ENCODE data around the gene TGM4. TPM values are rescaled to one million over a fixed set of nuclear protein-coding genes. Genes with fewer than 3 reads are reported as not detected.

The TGM4 gene
- total RNA-seq, 1 donor from 2014 or later: 0.18 TPM

DNA sequence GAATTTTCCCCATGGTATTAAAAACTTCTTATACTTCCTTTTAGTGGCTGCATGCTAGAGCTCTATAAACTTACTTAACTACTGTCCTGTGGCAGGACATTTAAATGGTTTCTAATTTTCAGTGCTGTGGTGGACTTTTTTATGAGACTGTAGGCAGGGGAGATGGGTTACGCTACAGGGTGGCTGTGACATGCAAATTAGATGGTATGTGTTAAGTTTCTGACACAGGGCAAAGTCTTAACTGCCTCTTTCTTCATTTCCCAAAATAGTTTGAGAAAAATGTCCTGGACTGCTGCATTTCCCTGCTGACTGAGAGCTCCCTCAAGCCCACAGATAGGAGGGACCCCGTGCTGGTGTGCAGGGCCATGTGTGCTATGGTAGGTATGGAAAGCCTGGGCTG is 22.0 kb downstream of the TGM4 start:
- no peak overlapping the region for H3K4me3 Mint-ChIP-seq (ENCODE audit: unreplicated experiment)
- H3K27ac ChIP-seq (ENCODE audit: low read depth, low read length): no peak overlapping the region
- no peak for FAIRE-seq
- no peak overlapping the region for H3K27ac Mint-ChIP-seq (ENCODE audit: unreplicated experiment)
- no peak for TF ChIP-seq EZH2 (IDR thresholded peaks at IDR 0.05; ENCODE audit: insufficient read depth, low read length)
- TF ChIP-seq, protein P1, sequence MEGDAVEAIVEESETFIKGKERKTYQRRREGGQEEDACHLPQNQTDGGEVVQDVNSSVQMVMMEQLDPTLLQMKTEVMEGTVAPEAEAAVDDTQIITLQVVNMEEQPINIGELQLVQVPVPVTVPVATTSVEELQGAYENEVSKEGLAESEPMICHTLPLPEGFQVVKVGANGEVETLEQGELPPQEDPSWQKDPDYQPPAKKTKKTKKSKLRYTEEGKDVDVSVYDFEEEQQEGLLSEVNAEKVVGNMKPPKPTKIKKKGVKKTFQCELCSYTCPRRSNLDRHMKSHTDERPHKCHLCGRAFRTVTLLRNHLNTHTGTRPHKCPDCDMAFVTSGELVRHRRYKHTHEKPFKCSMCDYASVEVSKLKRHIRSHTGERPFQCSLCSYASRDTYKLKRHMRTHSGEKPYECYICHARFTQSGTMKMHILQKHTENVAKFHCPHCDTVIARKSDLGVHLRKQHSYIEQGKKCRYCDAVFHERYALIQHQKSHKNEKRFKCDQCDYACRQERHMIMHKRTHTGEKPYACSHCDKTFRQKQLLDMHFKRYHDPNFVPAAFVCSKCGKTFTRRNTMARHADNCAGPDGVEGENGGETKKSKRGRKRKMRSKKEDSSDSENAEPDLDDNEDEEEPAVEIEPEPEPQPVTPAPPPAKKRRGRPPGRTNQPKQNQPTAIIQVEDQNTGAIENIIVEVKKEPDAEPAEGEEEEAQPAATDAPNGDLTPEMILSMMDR (IDR thresholded peaks at IDR 0.05; ENCODE audit: insufficient read depth, low read depth, low read length): no peak
- no peaks in the 10 kb centered on the region for H3K9me3 ChIP-seq (ENCODE audit: insufficient read depth, low read depth, low read length)
- no peaks in the 10 kb centered on the region for H3K79me2 ChIP-seq (ENCODE audit: insufficient read depth, low read length)
- peaks cover 14% of the 10 kb centered on the region for H3K4me1 ChIP-seq (ENCODE audit: insufficient read depth, low read length)
- H3K4me3 ChIP-seq (ENCODE audit: insufficient read depth, low read depth, low read length): no peak overlapping the region
- no peak overlapping the region for H3K9ac ChIP-seq (ENCODE audit: low read length)
- no peaks in the 10 kb centered on the region for H4K20me1 ChIP-seq (ENCODE audit: insufficient read depth, low read length)
- H3K36me3 Mint-ChIP-seq (ENCODE audit: low read depth, unreplicated experiment): no peaks in the 10 kb centered on the region
- DNase-seq (ENCODE audit: low read depth): no peak
- no peaks in the 10 kb centered on the region for H3K27me3 ChIP-seq (ENCODE audit: insufficient read depth, low read length)
- no peak overlapping the region for H2AFZ ChIP-seq (ENCODE audit: low read depth, low read length)
- H3K27me3 Mint-ChIP-seq (ENCODE audit: low read depth, unreplicated experiment): peaks cover 2% of the 10 kb centered on the region
- peaks cover 21% of the 10 kb centered on the region for H3K4me1 Mint-ChIP-seq (ENCODE audit: low read depth, unreplicated experiment)
- H3K36me3 ChIP-seq (ENCODE audit: insufficient read depth, low read length): no peaks in the 10 kb centered on the region
- no peak overlapping the region for H3K4me2 ChIP-seq (ENCODE audit: low read length)
- peaks cover 5% of the 10 kb centered on the region for H3K9me3 Mint-ChIP-seq (ENCODE audit: unreplicated experiment)

DNA sequence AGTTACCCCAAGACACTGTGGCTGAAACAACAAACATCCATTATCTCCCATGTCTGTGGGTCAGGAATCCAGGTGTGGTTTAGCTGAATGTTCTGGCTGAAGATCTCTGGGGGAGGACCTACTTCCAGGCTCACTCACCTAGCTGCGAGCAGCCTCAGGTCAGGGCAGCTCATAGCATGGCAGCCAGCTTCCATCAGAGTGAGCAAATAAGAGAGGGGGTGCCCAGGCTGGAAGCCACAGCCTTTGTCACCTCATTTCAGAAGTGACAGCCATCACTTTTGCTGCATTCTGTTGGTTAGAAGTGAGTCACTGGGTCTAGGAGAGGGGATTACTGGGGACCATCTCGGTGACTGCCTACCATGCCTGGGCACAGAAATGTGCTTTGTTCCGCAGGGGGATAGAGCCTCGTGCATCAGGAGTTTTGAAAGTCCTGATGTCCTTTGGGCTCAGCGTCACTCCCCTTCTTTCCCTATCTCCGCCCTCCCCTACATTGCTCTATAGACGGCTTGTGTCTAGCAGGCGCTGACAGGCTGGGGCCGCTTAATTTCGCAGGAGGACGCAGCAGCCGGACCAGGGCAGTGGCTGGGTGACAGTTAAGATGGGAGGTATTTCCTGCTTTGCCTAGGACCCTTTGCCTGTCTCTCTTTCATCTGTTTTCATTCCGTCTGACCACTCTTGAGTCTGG is 25.4 kb downstream of the TGM4 start:
- no peak overlapping the region for H3K27ac Mint-ChIP-seq (ENCODE audit: unreplicated experiment)
- Histone ChIP-seq H3K36me3 (ENCODE audit: insufficient read depth, low read length) (no peaks in the 10 kb centered on the region), H3K4me2 (ENCODE audit: low read length) (no peak overlapping the region), H3K4me3 (ENCODE audit: insufficient read depth, low read depth, low read length) (no peak overlapping the region), H3K79me2 (ENCODE audit: insufficient read depth, low read length) (no peaks in the 10 kb centered on the region), H3K9me3 (ENCODE audit: insufficient read depth, low read depth, low read length) (no peaks in the 10 kb centered on the region), H3K27me3 (ENCODE audit: insufficient read depth, low read length) (no peaks in the 10 kb centered on the region), H3K9ac (ENCODE audit: low read length) (no peak overlapping the region), H2AFZ (ENCODE audit: low read depth, low read length) (no peak overlapping the region), H4K20me1 (ENCODE audit: insufficient read depth, low read length) (no peaks in the 10 kb centered on the region), H3K4me1 (ENCODE audit: insufficient read depth, low read length) (no peaks in the 10 kb centered on the region), H3K27ac (ENCODE audit: low read depth, low read length) (no peak overlapping the region)
- no peak for FAIRE-seq
- no peaks in the 10 kb centered on the region for H3K36me3 Mint-ChIP-seq (ENCODE audit: low read depth, unreplicated experiment)
- no peak overlapping the region for H3K4me3 Mint-ChIP-seq (ENCODE audit: unreplicated experiment)
- DNase-seq (ENCODE audit: low read depth): no peak
- peaks cover 2% of the 10 kb centered on the region for H3K9me3 Mint-ChIP-seq (ENCODE audit: unreplicated experiment)
- peaks cover 2% of the 10 kb centered on the region for H3K27me3 Mint-ChIP-seq (ENCODE audit: low read depth, unreplicated experiment)
- TF ChIP-seq, protein P1 (IDR thresholded peaks at IDR 0.05; ENCODE audit: insufficient read depth, low read depth, low read length): no peak
- TF ChIP-seq EZH2 (IDR thresholded peaks at IDR 0.05; ENCODE audit: insufficient read depth, low read length): no peak
- H3K4me1 Mint-ChIP-seq (ENCODE audit: low read depth, unreplicated experiment): peaks cover 14% of the 10 kb centered on the region

DNA sequence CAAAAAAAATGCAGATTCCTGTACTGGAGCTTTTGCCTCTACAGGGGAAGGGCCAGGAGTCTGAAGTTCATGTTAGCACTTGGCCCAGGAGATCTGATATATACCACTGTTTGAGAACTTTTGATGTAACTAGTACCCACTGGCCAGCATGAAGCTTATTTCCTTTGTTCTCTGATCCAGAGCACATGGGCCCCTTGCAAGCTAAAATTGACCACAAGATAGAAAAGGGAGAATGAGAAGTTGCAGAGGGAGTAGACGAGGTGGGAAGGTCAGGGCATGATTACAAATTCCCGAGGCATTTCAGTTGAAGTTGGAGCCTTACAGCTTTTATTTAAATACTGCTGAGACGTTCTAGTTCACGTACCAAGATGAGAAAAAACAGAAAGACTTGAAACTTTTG is 28.2 kb downstream of the TGM4 start:
- Histone ChIP-seq H4K20me1 (ENCODE audit: insufficient read depth, low read length) (no peaks in the 10 kb centered on the region), H3K79me2 (ENCODE audit: insufficient read depth, low read length) (no peaks in the 10 kb centered on the region), H3K4me3 (ENCODE audit: insufficient read depth, low read depth, low read length) (no peak overlapping the region), H3K27me3 (ENCODE audit: insufficient read depth, low read length) (no peaks in the 10 kb centered on the region), H3K4me1 (ENCODE audit: insufficient read depth, low read length) (no peaks in the 10 kb centered on the region), H3K4me2 (ENCODE audit: low read length) (no peak overlapping the region), H3K36me3 (ENCODE audit: insufficient read depth, low read length) (no peaks in the 10 kb centered on the region), H3K9ac (ENCODE audit: low read length) (no peak overlapping the region), H3K9me3 (ENCODE audit: insufficient read depth, low read depth, low read length) (peaks cover 3% of the 10 kb centered on the region), H2AFZ (ENCODE audit: low read depth, low read length) (no peak overlapping the region), H3K27ac (ENCODE audit: low read depth, low read length) (no peak overlapping the region)
- peaks cover 4% of the 10 kb centered on the region for H3K27me3 Mint-ChIP-seq (ENCODE audit: low read depth, unreplicated experiment)
- H3K4me3 Mint-ChIP-seq (ENCODE audit: unreplicated experiment): no peak overlapping the region
- H3K4me1 Mint-ChIP-seq (ENCODE audit: low read depth, unreplicated experiment): peaks cover 13% of the 10 kb centered on the region
- H3K36me3 Mint-ChIP-seq (ENCODE audit: low read depth, unreplicated experiment): no peaks in the 10 kb centered on the region
- H3K9me3 Mint-ChIP-seq (ENCODE audit: unreplicated experiment): peaks cover 4% of the 10 kb centered on the region
- no peak for FAIRE-seq
- DNase-seq (ENCODE audit: low read depth): no peak
- no peak overlapping the region for H3K27ac Mint-ChIP-seq (ENCODE audit: unreplicated experiment)
- TF ChIP-seq EZH2 (IDR thresholded peaks at IDR 0.05; ENCODE audit: insufficient read depth, low read length): no peak
- TF ChIP-seq, protein P1 (IDR thresholded peaks at IDR 0.05; ENCODE audit: insufficient read depth, low read depth, low read length): no peak

Measured in astrocyte (in vitro differentiated cells and primary cell).